CD1c-positive myeloid dendritic cell (primary cell): Measurements from ENCODE around the gene ZNF579.
A peak's percentile ranks its signal among the peaks of the same experiment; 100 is the strongest.
"Not testable (repeated sequence)": the region's sequence is repeated elsewhere in the genome, so short reads cannot be mapped to it uniquely, and the experiment has no call there.

Experiments
- DNase-seq: peaks from one replicate; pipeline ENCODE4 v3.0.0-alpha.2; 2016; ENCODE audit errors: extremely low spot score

ZNF579 gene

DNA sequence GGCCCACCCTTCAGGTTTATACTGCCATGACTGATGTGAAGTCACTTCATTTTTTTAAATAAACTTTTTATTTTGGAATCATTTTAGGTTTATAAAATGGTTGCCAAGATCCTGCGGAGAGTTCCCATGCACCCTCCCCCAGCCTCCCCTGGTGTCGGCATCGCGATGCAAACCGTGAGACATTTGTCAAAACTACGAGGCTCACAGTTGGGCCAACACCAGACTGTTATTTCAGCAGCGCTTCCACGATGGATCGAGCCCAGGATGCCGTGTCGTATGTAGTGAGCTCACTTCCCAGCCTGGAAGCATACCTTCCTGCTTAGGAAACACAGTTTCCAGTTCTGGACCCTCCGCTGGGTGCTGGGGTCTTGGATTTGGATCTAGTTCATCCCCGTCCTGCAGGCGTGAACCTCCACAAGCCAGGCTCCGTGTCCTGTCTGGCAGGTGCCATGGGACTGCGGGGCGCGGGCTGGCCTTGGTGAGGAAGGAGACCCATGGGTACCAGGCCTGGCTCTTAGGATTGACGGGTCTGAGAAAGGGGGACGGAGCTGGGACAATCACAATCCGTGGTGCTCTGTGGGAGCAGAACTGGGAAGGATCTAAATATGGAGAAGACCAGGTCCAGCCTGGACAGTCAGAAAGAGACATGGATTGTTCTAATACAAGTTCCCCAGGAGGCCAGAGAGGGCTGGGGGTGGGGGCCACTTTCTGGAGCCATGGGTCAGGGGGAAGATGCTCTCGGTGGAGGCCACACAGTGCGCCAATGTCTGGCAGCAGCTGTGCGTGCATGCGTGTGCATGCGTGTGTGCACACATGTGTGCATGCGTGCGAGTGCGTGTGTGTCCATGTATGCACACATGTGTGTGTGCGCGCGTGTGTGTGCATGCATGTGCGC, 41.3 kb downstream of the ZNF579 start:
- no peak for DNase-seq

GRCh38 chr19:55538132-55538531, 42.5 kb downstream of the ZNF579 start:
- no peak for DNase-seq

GRCh38 chr19:55537741-55538111, 42.9 kb downstream of the ZNF579 start:
- no peak for DNase-seq

GRCh38 chr19:55536951-55537740, 43.5 kb downstream of the ZNF579 start, which contains the start of gene SBK2:
Gene SBK2 (minus strand): TSS chr19:55537133. CDS start chr19:55536294, 839 bp downstream.
- no peak for DNase-seq

- no peak for DNase-seq
Observed at GRCh38 chr19:55536366-55536765, 44.3 kb downstream of the ZNF579 start.

GRCh38 chr19:55535965-55536350, 44.7 kb downstream of the ZNF579 start:
- no peak for DNase-seq

GRCh38 chr19:55535173-55535964, 45.3 kb downstream of the ZNF579 start:
- peak; percentile 52 for DNase-seq

DNA sequence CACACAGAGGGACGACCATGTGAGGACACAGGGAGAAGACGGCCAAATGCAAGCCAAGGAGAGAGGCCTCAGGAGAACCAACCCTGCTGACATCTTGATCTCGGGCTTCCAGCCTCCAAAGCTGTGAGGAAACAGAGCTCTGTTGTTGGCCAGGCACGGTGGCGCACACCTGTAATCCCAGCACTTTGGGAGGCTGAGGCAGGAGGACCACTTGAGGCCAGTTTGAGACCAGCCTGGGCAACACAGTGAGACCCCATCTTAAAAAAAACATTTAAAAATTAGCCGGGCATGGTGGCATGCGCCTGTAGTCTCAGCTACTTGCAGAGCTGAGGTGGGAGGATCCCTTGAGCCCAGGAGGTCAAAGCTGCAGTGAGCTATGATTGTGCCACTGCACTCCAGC, 46.4 kb downstream of the ZNF579 start:
- DNase-seq, result not testable (repeated sequence)

- DNase-seq, result no peak
Observed at GRCh38 chr19:55530996-55531395, 49.7 kb downstream of the ZNF579 start.

DNA sequence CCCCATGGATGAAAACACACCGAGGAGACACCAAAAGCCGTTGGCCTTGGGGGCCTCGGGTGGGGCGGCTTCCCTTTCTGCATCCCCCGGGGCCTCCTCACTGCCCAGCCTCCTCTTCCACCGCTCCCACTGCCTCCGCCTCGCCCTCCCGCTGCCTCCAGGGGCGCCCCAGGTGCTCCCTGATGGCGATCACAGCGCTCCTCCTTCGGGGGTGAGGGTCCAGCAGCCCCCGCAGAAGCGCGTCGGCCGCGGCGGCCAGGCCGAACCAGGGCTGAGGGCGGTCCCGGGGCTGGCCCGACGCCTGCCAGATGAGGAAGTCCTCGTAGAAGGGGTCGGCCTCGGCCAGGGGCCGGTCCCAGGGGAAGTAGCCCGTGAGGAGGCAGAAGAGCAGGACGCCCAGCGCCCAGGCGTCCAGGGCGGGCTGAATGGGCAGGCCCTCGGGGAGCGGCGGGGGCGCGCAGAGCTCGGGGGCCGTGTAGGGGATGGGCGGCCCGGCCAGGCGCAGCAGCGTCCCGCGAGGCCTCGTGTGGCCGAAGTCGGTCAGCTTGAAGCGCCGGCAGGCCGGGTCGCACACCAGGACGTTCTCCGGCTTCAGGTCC, 50.9 kb downstream of the ZNF579 start:
- no peak for DNase-seq

DNA sequence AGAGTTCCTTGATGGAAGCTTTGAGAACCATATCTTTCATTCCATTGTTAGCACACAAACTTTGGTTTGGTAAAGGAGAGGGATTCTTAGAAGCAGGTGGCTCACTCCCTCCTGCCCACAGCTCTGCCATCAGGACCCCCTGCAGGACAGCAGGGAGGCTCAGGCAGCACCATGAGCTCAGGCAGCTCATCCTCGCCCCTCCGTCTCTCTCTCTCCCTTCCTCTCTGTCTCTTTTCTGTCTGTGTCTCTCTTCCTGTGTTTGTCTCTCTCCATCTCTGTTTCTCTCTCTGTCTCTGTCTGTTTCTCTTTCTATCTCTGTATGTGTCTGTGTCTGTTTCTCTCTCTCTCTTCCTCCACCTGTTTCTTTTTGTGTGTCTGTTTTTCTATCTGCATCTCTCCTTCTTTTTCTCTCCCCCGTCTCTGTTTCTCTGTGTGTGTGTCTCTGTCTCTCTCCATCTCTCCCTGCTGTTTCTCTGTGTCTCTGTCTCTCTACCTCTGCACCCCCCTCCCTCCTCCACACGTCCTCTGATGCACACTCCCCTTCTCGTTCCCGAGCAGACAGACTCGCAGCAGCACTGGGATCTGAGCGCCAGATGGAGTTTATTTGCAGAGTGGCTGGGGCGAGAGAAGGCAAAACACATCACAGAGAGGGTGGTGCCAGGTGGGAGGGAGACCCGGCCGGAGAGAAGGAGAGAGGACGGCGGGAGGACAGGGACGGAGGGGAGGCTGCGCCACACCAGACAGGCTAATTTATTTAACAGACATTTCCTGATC, 52.4 kb downstream of the ZNF579 start:
- DNase-seq, result no peak

DNA sequence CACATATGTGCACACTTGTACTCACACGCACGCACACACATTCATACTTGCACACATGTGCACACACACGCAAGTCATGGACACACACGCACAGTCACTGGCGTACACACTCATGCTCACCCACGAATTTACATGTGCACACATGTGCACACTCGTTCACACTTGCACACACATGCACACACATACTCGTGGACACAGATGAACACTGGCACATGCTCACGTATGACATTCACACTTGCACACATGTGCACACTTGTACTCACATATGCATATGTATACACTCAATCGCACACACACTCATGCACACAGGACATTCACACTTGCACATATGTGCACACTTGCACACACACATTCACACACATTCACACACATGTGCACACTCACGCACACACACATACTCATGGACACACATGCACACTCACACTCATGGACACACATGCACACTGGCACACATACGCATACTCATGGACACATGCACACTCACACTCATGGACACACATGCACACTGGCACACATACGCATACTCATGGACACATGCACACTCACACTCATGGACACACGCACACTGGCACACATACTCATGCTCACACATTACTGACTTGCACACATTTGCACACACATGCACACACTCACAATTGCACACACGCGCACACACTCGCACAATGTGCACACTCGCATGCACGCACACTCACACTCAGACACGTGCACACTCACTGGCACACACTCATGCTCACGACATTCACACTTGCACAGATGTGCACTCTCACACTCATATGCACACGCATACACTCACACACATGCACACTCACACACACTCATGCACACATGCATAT, 53.2 kb downstream of the ZNF579 start:
- DNase-seq, result no peak
